Left colon (tissue), 2 donors: ENCODE measurements around the gene DMXL2. TPM values are rescaled to one million over a fixed set of nuclear protein-coding genes. Genes with fewer than 3 reads are reported as not detected.

Experiments
- ATAC-seq: fragments of 200-7000 bp; cut with Tn5 transposase; one replicate; pipeline ENCODE4 v1.9.1; 2020; ENCODE audit warnings: mild to moderate bottlenecking, moderate library complexity
- DNase-seq, 2 donors: peaks; one replicate each; pipeline ENCODE4 v3.0.0-alpha.2; 2020
- intact Hi-C, 2 donors: fragments of 100-400 bp; cut with DNase I in 1 of 2; cut with micrococcal nuclease in 1 of 2; formaldehyde crosslinking; loops; one replicate each; pipeline versions ENCODE4 v1.11.2 to v1.14.0; 2022; cut with DNase I, micrococcal nuclease
- total RNA-seq, 2 donors: library from RNA; stranded (reverse); fragmentation: NEBNext Ultra II Directional; extraction: Animal tissue kit (Norgen Biotek cat#: 25700); gene quantifications; one replicate each; pipeline ENCODE4 v1.2.1, GENCODE V29; 2021
- donor health status: DM: no; HTN: no; CAD: no.
- donor health status: DM: yes; HTN: yes; CAD: no.

Gene DMXL2
- total RNA-seq, 2 donors from 2014 or later: 37.7 to 42.0 TPM

- ATAC-seq (no peak), DNase-seq (no peak)
- intact Hi-C loops: no loop called here
Measured at GRCh38 chr15:51398626-51399025, 223.9 kb downstream of the DMXL2 start.

Other genes starting within 250 kb of the DMXL2 start
- gene SCG3, start 58.7 kb upstream of the DMXL2 start, total RNA-seq: 1 to 10 TPM in 1 of 2 donors, under 1 TPM in 1; 0.95 to 1.2 TPM
- 1 to 10 TPM; 6.6 to 7.3 TPM for gene LYSMD2, start 114.9 kb upstream of the DMXL2 start, total RNA-seq
- gene TMOD2, start 128.8 kb upstream of the DMXL2 start, total RNA-seq: 1 to 10 TPM; 3.0 to 7.5 TPM
- 10 to 100 TPM; 63.5 to 72.2 TPM for gene TMOD3, start 206.9 kb upstream of the DMXL2 start, total RNA-seq